Neural progenitor cell (in vitro differentiated cells): ENCODE data around the gene HERC6. TPM values are rescaled to one million over a fixed set of nuclear protein-coding genes. Genes with fewer than 3 reads are reported as not detected.
"Not testable (repeated sequence)": the region's sequence is repeated elsewhere in the genome, so short reads cannot be mapped to it uniquely, and the experiment has no call there.

Experiments used
- DNase-seq: peaks from one replicate; pipeline ENCODE4 v3.0.0-alpha.2; 2016; ENCODE audit warnings: low spot score
- H2AFZ ChIP-seq: fragments of 200-600 bp; sonication (generic); replicated peaks from 2 replicates; pipeline ENCODE4 v1.6.1; 2016; ENCODE audit warnings: antibody characterized with exemption
- H3F3A ChIP-seq: fragments of 200-600 bp; sonication (generic); 2 replicates; pipeline ENCODE4 v1.6.1; 2016; ENCODE audit warnings: antibody characterized with exemption, low read depth
- H3K27ac ChIP-seq: fragments of 200-600 bp; sonication (generic); 2 replicates; pipeline ENCODE4 v1.5.1; 2016; ENCODE audit warnings: mild to moderate bottlenecking
- H3K27me3 ChIP-seq: fragments of 200-600 bp; sonication (generic); 2 replicates; pipeline ENCODE4 v1.6.1; 2016; ENCODE audit warnings: mild to moderate bottlenecking, moderate library complexity
- H3K36me3 ChIP-seq: fragments of 200-600 bp; sonication (generic); 2 replicates; pipeline ENCODE4 v1.5.1; 2016
- H3K4me1 ChIP-seq: fragments of 200-600 bp; sonication (generic); 2 replicates; pipeline ENCODE4 v1.6.1; 2016; ENCODE audit warnings: mixed run types
- H3K4me2 ChIP-seq: fragments of 200-600 bp; sonication (generic); 2 replicates; pipeline ENCODE4 v1.6.1; 2016
- H3K4me3 ChIP-seq: fragments of 200-600 bp; sonication (generic); 2 replicates; pipeline ENCODE4 v1.5.1; 2016
- H3K79me2 ChIP-seq: fragments of 200-600 bp; sonication (generic); 2 replicates; pipeline ENCODE4 v1.6.1; 2016; ENCODE audit warnings: low read depth
- H3K9ac ChIP-seq: fragments of 200-600 bp; sonication (generic); 2 replicates; pipeline ENCODE4 v1.6.1; 2016
- H3K9me3 ChIP-seq: fragments of 200-600 bp; sonication (generic); 2 replicates; pipeline ENCODE4 v1.5.1; 2016; ENCODE audit warnings: low read depth
- H4K20me1 ChIP-seq: fragments of 200-600 bp; sonication (generic); 2 replicates; pipeline ENCODE4 v1.6.1; 2016; ENCODE audit warnings: low read depth
- H3K27ac Mint-ChIP-seq: 3 replicates; pipeline ENCODE4 v1.8.0; 2021; ENCODE audit warnings: mixed read lengths
- H3K27me3 Mint-ChIP-seq: 2 replicates; pipeline ENCODE4 v1.8.0; 2022; ENCODE audit warnings: low read depth, mild to moderate bottlenecking, inconsistent platforms, moderate library complexity, mixed read lengths; ENCODE audit not compliant: insufficient read depth
- H3K36me3 Mint-ChIP-seq: 3 replicates; pipeline ENCODE4 v1.8.0; 2021; ENCODE audit warnings: mixed read lengths
- H3K4me1 Mint-ChIP-seq: 3 replicates; pipeline ENCODE4 v1.8.0; 2021; ENCODE audit warnings: mixed read lengths
- H3K4me3 Mint-ChIP-seq: 3 replicates; pipeline ENCODE4 v1.8.0; 2021; ENCODE audit warnings: mild to moderate bottlenecking, moderate library complexity, mixed read lengths
- H3K9me3 Mint-ChIP-seq: 3 replicates; pipeline ENCODE4 v1.8.0; 2020; ENCODE audit warnings: mixed read lengths
- CTCF ChIP-seq: fragments of 200-600 bp; sonication (generic); IDR thresholded peaks from 2 replicates; pipeline ENCODE4 v1.5.1; 2017; ENCODE audit warnings: antibody characterized with exemption, mild to moderate bottlenecking
- EZH2 ChIP-seq: fragments of 200-600 bp; sonication (generic); IDR thresholded peaks from 2 replicates; pipeline ENCODE4 v1.6.1; 2017; ENCODE audit warnings: antibody characterized with exemption, mild to moderate bottlenecking, moderate library complexity
- EZH2phosphoT487 ChIP-seq: fragments of 200-600 bp; sonication (generic); IDR thresholded peaks from 2 replicates; pipeline ENCODE4 v1.6.1; 2017; ENCODE audit warnings: antibody characterized with exemption
- total RNA-seq: library from RNA; depleted of rRNA; stranded (reverse); fragments of >200 nt; gene quantifications from 2 replicates; pipeline ENCODE4 v1.2.3, GENCODE V29; 2015; ENCODE audit warnings: low replicate concordance

HERC6 gene
- total RNA-seq, 1 donor from 2014 or later, result 0.24 TPM

DNA sequence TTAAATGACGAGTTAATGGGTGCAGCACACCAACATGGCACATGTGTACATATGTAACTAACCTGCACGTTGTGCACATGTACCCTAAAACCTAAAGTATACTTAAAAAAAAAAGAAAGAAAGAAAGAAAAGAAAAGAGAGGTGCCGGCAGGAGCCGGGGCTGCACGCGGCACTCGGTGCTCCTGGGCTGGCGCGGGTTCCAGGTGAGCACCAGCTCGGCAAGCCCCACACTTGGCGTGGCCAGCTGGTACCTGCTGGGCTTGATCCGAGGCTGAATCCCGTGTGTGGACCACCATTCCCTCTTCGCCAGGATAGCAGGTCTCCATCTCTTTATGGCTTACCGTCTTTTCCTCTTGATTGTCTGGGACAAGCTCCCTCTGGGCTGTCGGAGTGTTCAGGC is 17.9 kb upstream of the HERC6 start:
- Histone ChIP-seq H2AFZ (no peak overlapping the region), H3F3A (no peaks in the 10 kb centered on the region), H3K79me2 (no peaks in the 10 kb centered on the region), H3K4me3 (no peak overlapping the region), H4K20me1 (no peaks in the 10 kb centered on the region), H3K4me1 (no peaks in the 10 kb centered on the region), H3K9ac (no peak overlapping the region), H3K27me3 (no peaks in the 10 kb centered on the region), H3K36me3 (no peaks in the 10 kb centered on the region), H3K4me2 (no peak overlapping the region), H3K27ac (no peak overlapping the region), H3K9me3 (no peaks in the 10 kb centered on the region)
- Mint-ChIP-seq H3K27me3 (no peaks in the 10 kb centered on the region), H3K9me3 (peaks cover 30% of the 10 kb centered on the region), H3K4me3 (no peak overlapping the region), H3K27ac (no peak overlapping the region), H3K36me3 (no peaks in the 10 kb centered on the region), H3K4me1 (peaks cover 3% of the 10 kb centered on the region)
- DNase-seq, result no peak
- no peak for TF ChIP-seq EZH2
- TF ChIP-seq EZH2phosphoT487, result no peak
- no peak for TF ChIP-seq CTCF

DNA sequence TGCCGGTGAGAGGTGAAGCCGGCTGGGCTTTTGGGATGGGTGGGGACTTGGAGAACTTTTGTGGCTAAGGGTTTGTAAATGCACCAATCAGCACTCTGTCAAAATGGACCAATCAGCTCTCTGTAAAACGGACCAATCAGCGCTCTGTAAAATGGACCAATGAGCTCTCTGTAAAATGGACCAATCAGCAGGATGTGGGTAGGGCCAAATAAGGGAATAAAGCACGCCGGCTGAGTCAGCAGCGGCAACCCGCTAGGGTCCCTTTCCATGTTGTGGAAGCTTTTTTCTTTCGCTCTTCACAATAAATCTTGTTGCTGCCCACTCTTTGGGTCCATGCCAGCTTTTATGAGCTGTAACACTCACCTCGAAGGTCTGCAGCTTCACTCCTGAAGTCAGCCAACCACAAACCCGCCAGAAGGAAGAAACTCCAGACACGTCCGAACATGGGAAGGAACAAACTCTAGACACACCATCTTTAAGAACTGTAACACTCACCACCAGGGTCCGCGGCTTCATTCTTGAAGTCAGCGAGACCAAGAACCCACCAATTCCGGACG is 17.4 kb upstream of the HERC6 start:
- not testable (repeated sequence) for H3K4me3 ChIP-seq, H3K9ac ChIP-seq, H3K27ac ChIP-seq, H3K27ac Mint-ChIP-seq, H3K9me3 ChIP-seq, H3F3A ChIP-seq, H3K36me3 ChIP-seq, H2AFZ ChIP-seq, DNase-seq, H3K4me3 Mint-ChIP-seq, H3K27me3 Mint-ChIP-seq, H3K4me2 ChIP-seq, H3K27me3 ChIP-seq, H3K4me1 ChIP-seq, H3K79me2 ChIP-seq, H3K36me3 Mint-ChIP-seq, H4K20me1 ChIP-seq, H3K4me1 Mint-ChIP-seq
- peaks cover 30% of the 10 kb centered on the region for H3K9me3 Mint-ChIP-seq

- no peaks in the 10 kb centered on the region for H4K20me1 ChIP-seq
- no peak overlapping the region for H3K27ac Mint-ChIP-seq
- no peak overlapping the region for H3K27ac ChIP-seq
- no peaks in the 10 kb centered on the region for H3K4me1 ChIP-seq
- peaks cover 14% of the 10 kb centered on the region for H3K9me3 Mint-ChIP-seq
- no peak overlapping the region for H3K4me3 ChIP-seq
- no peak for DNase-seq
- H3K4me1 Mint-ChIP-seq, result no peaks in the 10 kb centered on the region
- TF ChIP-seq EZH2phosphoT487 (no peak), EZH2 (no peak), CTCF (no peak)
- no peaks in the 10 kb centered on the region for H3F3A ChIP-seq
- no peak overlapping the region for H3K4me3 Mint-ChIP-seq
- H3K9me3 ChIP-seq, result no peaks in the 10 kb centered on the region
- H3K27me3 Mint-ChIP-seq, result no peaks in the 10 kb centered on the region
- H3K27me3 ChIP-seq, result no peaks in the 10 kb centered on the region
- no peak overlapping the region for H2AFZ ChIP-seq
- H3K79me2 ChIP-seq, result no peaks in the 10 kb centered on the region
- H3K36me3 ChIP-seq, result no peaks in the 10 kb centered on the region
- H3K4me2 ChIP-seq, result no peak overlapping the region
- H3K36me3 Mint-ChIP-seq, result no peaks in the 10 kb centered on the region
- no peak overlapping the region for H3K9ac ChIP-seq
Measured at GRCh38 chr4:88366460-88366859, 12.2 kb upstream of the HERC6 start.

- H2AFZ ChIP-seq, result no peak overlapping the region
- no peaks in the 10 kb centered on the region for H3K79me2 ChIP-seq
- no peaks in the 10 kb centered on the region for H3K27me3 ChIP-seq
- H4K20me1 ChIP-seq, result no peaks in the 10 kb centered on the region
- H3K4me2 ChIP-seq, result no peak overlapping the region
- Mint-ChIP-seq H3K4me3 (no peak overlapping the region), H3K27ac (no peak overlapping the region), H3K9me3 (peaks cover 11% of the 10 kb centered on the region), H3K36me3 (no peaks in the 10 kb centered on the region), H3K27me3 (no peaks in the 10 kb centered on the region), H3K4me1 (no peaks in the 10 kb centered on the region)
- no peak overlapping the region for H3K4me3 ChIP-seq
- no peaks in the 10 kb centered on the region for H3K4me1 ChIP-seq
- H3K9ac ChIP-seq, result no peak overlapping the region
- no peaks in the 10 kb centered on the region for H3K9me3 ChIP-seq
- no peaks in the 10 kb centered on the region for H3F3A ChIP-seq
- H3K36me3 ChIP-seq, result no peaks in the 10 kb centered on the region
- no peak overlapping the region for H3K27ac ChIP-seq
- no peak for TF ChIP-seq EZH2phosphoT487
- TF ChIP-seq EZH2, result no peak
- TF ChIP-seq CTCF, result no peak
- DNase-seq, result no peak
Measured at GRCh38 chr4:88367826-88368225, 10.8 kb upstream of the HERC6 start.
